Mesothelial cell of epicardium (in vitro differentiated cells): ENCODE data around the gene PARVG. TPM values are rescaled to one million over a fixed set of nuclear protein-coding genes. Genes with fewer than 3 reads are reported as not detected.

Experiments
- DNase-seq, 2 experiments: peaks; one replicate each; pipeline ENCODE4 v3.0.0; 2021; ENCODE audit warnings: low spot score in 2 of 2; ENCODE audit not compliant: unreplicated experiment in 2 of 2
- H3K27ac Mint-ChIP-seq: 2 replicates; pipeline ENCODE4 v1.8.0; 2021; ENCODE audit warnings: mixed read lengths
- H3K27me3 Mint-ChIP-seq: 2 replicates; pipeline ENCODE4 v1.8.0; 2021; ENCODE audit warnings: low read depth, mixed read lengths
- H3K36me3 Mint-ChIP-seq: 2 replicates; pipeline ENCODE4 v1.8.0; 2021; ENCODE audit warnings: mixed read lengths
- H3K4me1 Mint-ChIP-seq: 2 replicates; pipeline ENCODE4 v1.8.0; 2021; ENCODE audit warnings: mixed read lengths
- H3K4me3 Mint-ChIP-seq: 2 replicates; pipeline ENCODE4 v1.8.0; 2021; ENCODE audit warnings: mild to moderate bottlenecking, moderate library complexity, mixed read lengths
- H3K9me3 Mint-ChIP-seq: 2 replicates; pipeline ENCODE4 v1.8.0; 2021; ENCODE audit warnings: mixed read lengths
- total RNA-seq: library from RNA; stranded (reverse); gene quantifications from 3 replicates; pipeline ENCODE4 v1.2.1, GENCODE V29; 2021
- TF ChIP-seq, protein P1 (sequence below): fragments of 200-600 bp; sonication (generic); IDR thresholded peaks from one replicate; pipeline ENCODE4 v1.5.0; 2021; ENCODE audit warnings: antibody characterized with exemption; ENCODE audit not compliant: unreplicated experiment

PARVG gene
- total RNA-seq, 1 donor from 2014 or later = 1.0 TPM

DNA sequence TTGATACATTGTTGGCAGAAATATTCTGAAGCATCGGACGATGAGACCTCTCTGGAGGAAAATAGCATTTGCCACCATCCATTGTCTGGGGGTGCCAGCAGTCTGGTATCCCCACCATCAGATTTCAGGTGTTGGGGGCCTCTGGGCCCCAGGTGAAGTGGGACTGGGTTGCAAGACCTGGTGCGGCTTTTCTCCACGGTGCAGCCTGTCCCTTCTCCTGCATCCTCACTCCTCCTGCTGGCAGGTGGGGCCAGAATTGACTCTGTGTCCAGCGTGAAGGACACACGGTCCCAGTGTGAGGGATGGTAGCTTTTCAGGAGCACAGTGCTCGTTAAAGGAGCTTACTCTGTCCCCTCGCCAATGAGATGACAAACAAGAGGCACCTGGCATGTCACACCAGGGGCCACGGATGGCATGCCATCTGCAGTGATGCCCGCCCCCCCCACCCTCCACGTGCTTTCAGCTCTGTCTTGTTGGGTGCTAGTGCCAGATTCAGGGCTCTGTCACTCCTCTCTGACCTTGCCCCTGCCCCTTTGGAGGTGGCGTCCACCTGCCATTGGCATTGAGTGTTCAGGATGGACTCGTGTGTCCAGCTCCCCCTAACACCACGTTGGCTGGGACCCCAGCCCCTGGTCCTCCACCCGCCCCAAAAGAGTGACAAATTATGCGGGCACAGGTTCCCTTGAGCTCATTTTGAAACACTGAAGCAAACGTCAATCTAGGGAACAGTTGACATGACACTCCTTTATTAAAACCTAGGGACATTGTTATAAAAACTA is 62.4 kb downstream of the PARVG start:
- H3K9me3 Mint-ChIP-seq = peaks cover 6% of the 10 kb centered on the region
- H3K27me3 Mint-ChIP-seq = peaks cover 42% of the 10 kb centered on the region
- DNase-seq = no peak
- TF ChIP-seq, protein P1, sequence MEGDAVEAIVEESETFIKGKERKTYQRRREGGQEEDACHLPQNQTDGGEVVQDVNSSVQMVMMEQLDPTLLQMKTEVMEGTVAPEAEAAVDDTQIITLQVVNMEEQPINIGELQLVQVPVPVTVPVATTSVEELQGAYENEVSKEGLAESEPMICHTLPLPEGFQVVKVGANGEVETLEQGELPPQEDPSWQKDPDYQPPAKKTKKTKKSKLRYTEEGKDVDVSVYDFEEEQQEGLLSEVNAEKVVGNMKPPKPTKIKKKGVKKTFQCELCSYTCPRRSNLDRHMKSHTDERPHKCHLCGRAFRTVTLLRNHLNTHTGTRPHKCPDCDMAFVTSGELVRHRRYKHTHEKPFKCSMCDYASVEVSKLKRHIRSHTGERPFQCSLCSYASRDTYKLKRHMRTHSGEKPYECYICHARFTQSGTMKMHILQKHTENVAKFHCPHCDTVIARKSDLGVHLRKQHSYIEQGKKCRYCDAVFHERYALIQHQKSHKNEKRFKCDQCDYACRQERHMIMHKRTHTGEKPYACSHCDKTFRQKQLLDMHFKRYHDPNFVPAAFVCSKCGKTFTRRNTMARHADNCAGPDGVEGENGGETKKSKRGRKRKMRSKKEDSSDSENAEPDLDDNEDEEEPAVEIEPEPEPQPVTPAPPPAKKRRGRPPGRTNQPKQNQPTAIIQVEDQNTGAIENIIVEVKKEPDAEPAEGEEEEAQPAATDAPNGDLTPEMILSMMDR = no peak
- no peak overlapping the region for H3K27ac Mint-ChIP-seq
- H3K36me3 Mint-ChIP-seq = no peaks in the 10 kb centered on the region
- no peak overlapping the region for H3K4me3 Mint-ChIP-seq
- H3K4me1 Mint-ChIP-seq = no peaks in the 10 kb centered on the region

GRCh38 chr22:44243761-44244160 is 63.0 kb downstream of the PARVG start:
- no peak for DNase-seq
- no peak overlapping the region for H3K4me3 Mint-ChIP-seq
- H3K9me3 Mint-ChIP-seq = peaks cover 4% of the 10 kb centered on the region
- no peaks in the 10 kb centered on the region for H3K36me3 Mint-ChIP-seq
- peaks cover 42% of the 10 kb centered on the region for H3K27me3 Mint-ChIP-seq
- H3K4me1 Mint-ChIP-seq = no peaks in the 10 kb centered on the region
- H3K27ac Mint-ChIP-seq = no peak overlapping the region
- TF ChIP-seq, protein P1 = no peak

- no peak for DNase-seq
- TF ChIP-seq, protein P1 = no peak
- peaks cover 42% of the 10 kb centered on the region for H3K27me3 Mint-ChIP-seq
- H3K4me1 Mint-ChIP-seq = no peaks in the 10 kb centered on the region
- no peaks in the 10 kb centered on the region for H3K9me3 Mint-ChIP-seq
- H3K4me3 Mint-ChIP-seq = no peak overlapping the region
- no peaks in the 10 kb centered on the region for H3K36me3 Mint-ChIP-seq
- H3K27ac Mint-ChIP-seq = no peak overlapping the region
Measured at GRCh38 chr22:44244265-44244822, 63.6 kb downstream of the PARVG start.

DNA sequence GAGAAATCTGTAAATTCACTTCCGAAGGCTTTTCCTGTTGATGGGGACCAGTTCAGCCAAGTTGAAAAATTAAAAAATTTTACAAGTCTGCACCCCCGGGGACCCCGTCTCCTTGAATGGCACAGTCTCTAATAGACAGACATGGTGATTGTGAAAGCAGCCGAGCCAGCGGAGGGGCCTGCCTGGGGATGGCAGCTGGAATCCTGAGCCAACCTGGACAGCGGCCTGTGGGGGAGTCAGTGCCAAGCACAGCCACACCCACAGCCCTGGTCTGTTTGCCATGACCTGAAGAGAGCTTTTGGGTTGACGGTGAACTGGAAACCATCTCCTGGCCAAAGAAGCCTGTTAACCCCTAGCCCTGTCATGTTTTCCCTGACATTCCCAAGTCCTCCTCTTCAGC is 64.7 kb downstream of the PARVG start:
- peaks cover 37% of the 10 kb centered on the region for H3K27me3 Mint-ChIP-seq
- H3K36me3 Mint-ChIP-seq = no peaks in the 10 kb centered on the region
- no peak for DNase-seq
- no peak overlapping the region for H3K4me3 Mint-ChIP-seq
- peaks cover 10% of the 10 kb centered on the region for H3K9me3 Mint-ChIP-seq
- H3K4me1 Mint-ChIP-seq = no peaks in the 10 kb centered on the region
- TF ChIP-seq, protein P1 = no peak
- no peak overlapping the region for H3K27ac Mint-ChIP-seq

GRCh38 chr22:44245867-44246266 is 65.1 kb downstream of the PARVG start:
- TF ChIP-seq, protein P1 = no peak
- no peak for DNase-seq
- Mint-ChIP-seq H3K36me3 (no peaks in the 10 kb centered on the region), H3K4me1 (no peaks in the 10 kb centered on the region), H3K27ac (no peak overlapping the region), H3K9me3 (peaks cover 15% of the 10 kb centered on the region), H3K27me3 (peaks cover 33% of the 10 kb centered on the region), H3K4me3 (no peak overlapping the region)
